Frontal cortex (tissue), 4 donors: ENCODE data around the gene ADAMTS12. TPM values are rescaled to one million over a fixed set of nuclear protein-coding genes. Genes with fewer than 3 reads are reported as not detected.

ENCODE experiments used
- DNase-seq, 2 donors: peaks; one replicate each; pipeline ENCODE4 v3.0.0; 2012; ENCODE audit warnings: low spot score in 2 of 2
- FAIRE-seq: peaks from 2 replicates; lab custom pipeline; 2012; peaks lifted over from hg19 to GRCh38; lab: Jason Lieb, UNC
- total RNA-seq: library from RNA; depleted of rRNA; stranded (reverse); fragments of >200 nt; gene quantifications from one replicate; pipeline ENCODE4 v1.2.3, GENCODE V29; 2014
- donor health status: control.
- donor health status: control.
- donor health status: control.

Gene ADAMTS12
- total RNA-seq, 1 donor from 2014 or later: 1.2 TPM

- FAIRE-seq: no peak
- no peak for DNase-seq
Observed at GRCh38 chr5:33513462-33514185, 378.2 kb downstream of the ADAMTS12 start.

DNA sequence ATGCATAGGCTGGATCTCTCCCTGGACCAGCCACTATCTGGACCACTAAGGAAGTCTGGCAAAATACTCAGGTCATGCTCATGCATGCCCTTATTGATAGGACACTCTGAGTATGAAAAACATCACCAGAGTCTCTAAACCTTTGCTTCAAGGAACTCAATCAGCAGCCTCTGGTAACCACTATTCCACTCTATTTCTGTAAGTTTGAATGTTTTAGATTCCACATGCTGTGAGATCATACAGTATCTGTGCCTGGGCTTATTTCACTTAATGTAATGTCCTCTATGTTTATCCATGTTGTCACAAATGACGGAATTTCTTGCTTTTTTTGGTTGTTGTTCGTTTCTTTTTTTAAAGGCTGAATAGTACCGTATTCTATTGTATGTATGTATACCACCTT, 382.8 kb downstream of the ADAMTS12 start:
- FAIRE-seq (no peak), DNase-seq (no peak)

- no peak for DNase-seq
- no peak for FAIRE-seq
Observed at GRCh38 chr5:33507426-33507825, 384.4 kb downstream of the ADAMTS12 start.

DNA sequence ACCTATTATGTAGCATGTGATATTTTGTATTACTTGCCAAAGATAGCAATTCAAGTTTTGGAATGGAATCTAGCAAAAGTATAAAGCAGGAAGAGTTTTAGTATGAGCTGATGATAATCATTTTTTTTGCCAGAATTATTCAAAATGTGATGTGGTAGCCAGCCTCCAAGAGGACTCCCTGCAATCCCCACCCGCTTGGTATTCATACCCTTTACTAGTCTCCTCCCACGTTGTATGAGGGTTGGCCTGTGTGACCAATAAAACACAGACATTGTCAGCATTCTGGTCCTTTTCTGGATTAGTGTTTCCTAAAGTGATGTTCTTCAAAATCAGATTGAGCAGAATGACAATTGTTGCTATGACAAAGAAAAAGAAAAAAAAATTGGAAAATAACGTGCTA, 387.2 kb downstream of the ADAMTS12 start:
- no peak for FAIRE-seq

DNA sequence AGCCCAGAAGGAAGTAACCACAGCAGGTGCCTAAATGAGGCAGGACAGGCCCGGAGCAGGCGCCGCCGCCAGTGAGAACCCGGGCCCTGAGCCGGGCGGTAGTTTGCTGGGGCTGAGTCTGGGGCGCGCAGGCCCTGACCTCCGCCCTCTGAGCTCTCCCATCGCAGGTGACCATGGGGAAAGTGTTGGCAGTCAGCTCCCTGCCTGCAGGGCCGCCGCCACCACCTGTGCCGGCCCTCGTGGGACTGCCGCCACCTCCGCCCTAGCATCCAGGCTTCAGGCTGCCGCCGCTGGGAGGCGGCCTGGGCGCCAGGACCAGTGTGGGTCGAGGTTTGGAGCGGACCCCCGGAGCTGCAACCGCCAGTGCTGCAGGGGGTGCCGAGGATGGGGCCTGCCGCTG, 389.9 kb downstream of the ADAMTS12 start:
- FAIRE-seq (no peak), DNase-seq (no peak)

More for the DNA sequence above, 387.2 kb downstream of the ADAMTS12 start:
- no peak for DNase-seq

GRCh38 chr5:33501260-33501659, 390.5 kb downstream of the ADAMTS12 start:
- no peak for DNase-seq
- no peak for FAIRE-seq

GRCh38 chr5:33494466-33494865, 397.3 kb downstream of the ADAMTS12 start:
- DNase-seq (no peak), FAIRE-seq (no peak)

DNA sequence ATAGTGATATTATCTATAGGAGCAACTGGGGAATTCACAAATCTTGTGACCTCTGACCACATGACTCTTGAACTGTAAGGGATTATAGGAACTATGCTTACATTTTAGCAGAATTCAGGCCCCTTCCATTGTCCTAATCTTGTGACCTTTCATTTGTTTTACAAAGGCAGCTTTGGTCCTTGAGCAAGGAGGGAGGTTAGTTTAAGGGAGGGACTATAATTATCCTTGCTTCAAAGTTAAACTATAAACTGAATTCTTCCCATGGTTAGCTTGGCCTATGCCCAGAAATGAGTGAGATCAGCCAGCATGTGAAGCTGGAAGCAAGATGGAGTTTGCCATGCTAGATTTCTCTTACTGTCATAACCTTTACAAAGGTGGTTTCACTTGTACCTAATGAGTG, 399.8 kb downstream of the ADAMTS12 start:
- FAIRE-seq: no peak
- no peak for DNase-seq

GRCh38 chr5:33490071-33490665, 401.6 kb downstream of the ADAMTS12 start:
- DNase-seq: no peak
- no peak for FAIRE-seq

DNA sequence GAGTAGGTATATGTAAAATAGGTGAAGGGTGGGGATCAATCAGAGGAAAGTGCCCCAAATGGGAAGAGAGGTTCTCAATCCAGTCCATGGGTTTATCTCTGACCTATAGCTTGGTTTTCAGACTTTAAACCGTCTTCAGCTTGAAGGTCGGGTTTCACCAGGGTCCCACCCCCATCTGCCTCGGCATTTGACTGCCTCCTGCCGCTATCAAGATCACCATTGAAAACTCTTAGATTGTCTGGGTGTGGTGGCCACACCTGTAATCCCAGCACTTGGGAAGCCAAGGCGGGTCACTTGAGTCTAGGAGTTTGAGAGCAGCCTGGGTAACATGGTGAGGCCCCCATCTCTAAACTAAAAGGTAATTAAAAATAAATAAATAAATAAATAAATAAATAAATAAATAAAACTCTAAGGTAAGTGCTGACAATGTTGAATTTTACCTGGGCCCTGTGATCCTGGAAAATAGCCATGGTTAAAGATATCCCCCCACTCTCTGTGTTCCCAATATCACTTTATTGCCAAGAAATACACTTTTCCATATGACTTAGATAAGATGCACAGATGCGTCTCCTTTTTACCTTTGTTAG, 402.2 kb downstream of the ADAMTS12 start:
- DNase-seq (no peak), FAIRE-seq (no peak)

GRCh38 chr5:33488558-33489355, 403.0 kb downstream of the ADAMTS12 start:
- no peak for FAIRE-seq
- no peak for DNase-seq

GRCh38 chr5:33487236-33487635, 404.6 kb downstream of the ADAMTS12 start:
- DNase-seq (no peak), FAIRE-seq (no peak)

GRCh38 chr5:33482335-33482734, 409.5 kb downstream of the ADAMTS12 start:
- DNase-seq (no peak), FAIRE-seq (no peak)

GRCh38 chr5:33480876-33481275, 410.9 kb downstream of the ADAMTS12 start:
- DNase-seq (no peak), FAIRE-seq (no peak)

DNA sequence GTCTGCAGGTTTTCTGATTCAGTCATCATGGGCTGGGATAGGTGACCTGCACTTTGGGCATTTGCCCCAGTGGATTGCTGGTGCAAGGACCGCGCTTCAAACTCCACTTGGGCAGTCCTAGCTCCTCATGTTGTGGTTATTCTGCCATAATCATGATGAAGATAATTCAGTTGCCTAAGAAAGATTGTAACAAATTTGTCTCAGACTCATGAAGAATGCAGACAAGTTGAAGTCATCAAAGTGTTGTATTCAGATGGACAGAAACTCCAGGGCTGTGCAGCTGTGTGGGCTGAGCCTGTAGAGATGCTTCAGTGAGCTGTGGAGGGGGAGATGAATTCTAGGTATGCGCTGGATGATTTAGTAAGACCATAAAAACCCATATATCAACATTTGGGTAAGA, 412.5 kb downstream of the ADAMTS12 start:
- FAIRE-seq: no peak
- no peak for DNase-seq

- DNase-seq (no peak), FAIRE-seq (no peak)
Observed at GRCh38 chr5:33477816-33478215, 414.0 kb downstream of the ADAMTS12 start.

- DNase-seq: no peak
- no peak for FAIRE-seq
Observed at GRCh38 chr5:33476992-33477391, 414.8 kb downstream of the ADAMTS12 start.

- DNase-seq: no peak
Observed at GRCh38 chr5:33475706-33476105, 416.1 kb downstream of the ADAMTS12 start.

DNA sequence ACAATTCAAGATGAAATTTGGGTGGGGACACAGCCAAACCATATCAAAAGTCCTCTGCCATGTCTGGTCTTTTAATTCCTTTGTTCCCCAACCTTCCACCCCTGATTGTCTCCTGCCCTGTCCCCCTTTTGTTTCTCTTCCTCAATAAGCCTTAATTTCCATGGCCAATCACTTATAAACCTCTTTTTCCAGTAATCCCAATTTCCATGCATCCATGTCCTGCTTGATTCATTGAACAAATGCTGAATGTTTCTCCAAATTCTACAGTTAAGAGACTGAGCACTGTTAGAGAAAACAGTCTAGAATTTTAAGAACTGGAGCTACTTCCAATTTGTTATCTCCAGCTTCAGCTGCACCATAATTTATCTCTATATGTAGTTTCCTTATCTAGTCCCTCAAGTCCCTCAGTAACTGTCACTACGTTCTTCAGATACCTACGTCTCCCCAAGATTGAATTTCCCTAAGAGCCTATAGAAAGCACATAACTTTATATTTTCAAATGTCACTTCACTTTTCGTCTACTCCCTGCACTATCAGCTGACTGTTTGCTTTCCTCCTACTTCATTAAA, 416.8 kb downstream of the ADAMTS12 start:
- FAIRE-seq (no peak), DNase-seq (no peak)

More at GRCh38 chr5:33475706-33476105, 416.1 kb downstream of the ADAMTS12 start:
- FAIRE-seq: no peak

DNA sequence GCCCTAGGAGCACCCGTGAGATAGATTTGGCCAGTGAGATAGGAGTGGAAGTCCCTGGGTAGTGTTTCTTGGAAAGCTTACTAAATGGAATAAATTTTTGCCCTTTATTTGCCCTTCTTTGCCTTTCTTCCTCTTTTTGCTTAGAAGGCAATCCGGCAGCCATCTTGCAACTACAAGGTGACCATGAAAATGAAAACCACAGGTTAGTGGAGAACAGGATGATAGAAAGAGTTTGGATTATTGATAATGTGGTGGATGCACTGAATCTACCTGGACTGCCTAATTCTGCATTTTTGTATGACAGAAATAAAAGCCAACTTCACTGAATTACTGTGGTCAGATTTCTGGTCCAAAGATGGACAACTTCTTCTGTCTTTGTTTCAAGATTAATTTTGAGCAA, 417.8 kb downstream of the ADAMTS12 start:
- no peak for FAIRE-seq
- no peak for DNase-seq
